Panc1 (cell line): ENCODE measurements around the gene DLGAP1. TPM values are rescaled to one million over a fixed set of nuclear protein-coding genes. Genes with fewer than 3 reads are reported as not detected.
A peak's percentile ranks its signal among the peaks of the same experiment; 100 is the strongest.

Experiments used
- ATAC-seq: fragments of 200-7000 bp; cut with Tn5 transposase; 2 replicates; pipeline ENCODE4 v1.9.1; 2020; ENCODE audit warnings: mild to moderate bottlenecking, moderate library complexity
- BruUV-seq: library from RNA; stranded (reverse); fragments of 400-500 nt; replicated peaks from 2 replicates; lab custom pipeline; 2021; lab: Mats Ljungman, UMichigan
- CTCF ChIA-PET: fragments of 300-600 bp; sonication (Branson Sonifier 250); formaldehyde crosslinking; loops from one replicate; lab custom pipeline; 2022; ENCODE audit warnings: antibody characterized with exemption; lab: Charles Lee
- POLR2A ChIA-PET: fragments of 300-600 bp; sonication (Branson Sonifier 250); formaldehyde crosslinking; loops from one replicate; lab custom pipeline; 2022; ENCODE audit warnings: antibody characterized with exemption; lab: Charles Lee
- DNase-seq: peaks from one replicate; pipeline ENCODE4 v3.0.0-alpha.2; 2010; ENCODE audit warnings: low read depth, low spot score
- H3K27ac ChIP-seq: 2 replicates; pipeline ENCODE4 v1.5.1; 2011; ENCODE audit warnings: mild to moderate bottlenecking, low read length, inconsistent platforms
- H3K27me3 ChIP-seq: fragments of 200-500 bp; sonication (Bioruptor generic); 2 replicates; pipeline ENCODE4 v1.6.0; 2014; ENCODE audit warnings: low read length, inconsistent platforms; ENCODE audit not compliant: control insufficient read depth, insufficient read depth
- H3K36me3 ChIP-seq: fragments of 200-500 bp; sonication (Bioruptor generic); 2 replicates; pipeline ENCODE4 v1.5.1; 2014; ENCODE audit warnings: inconsistent platforms, mild to moderate bottlenecking, low read length, moderate library complexity; ENCODE audit not compliant: control insufficient read depth, insufficient read depth
- H3K4me1 ChIP-seq: 2 replicates; pipeline ENCODE4 v1.5.1; 2011; ENCODE audit warnings: inconsistent platforms, mild to moderate bottlenecking, low read length, moderate library complexity; ENCODE audit not compliant: control insufficient read depth, insufficient read depth
- H3K4me3 ChIP-seq, 2 experiments: 2 replicates each; pipeline ENCODE4 v1.5.1; 2011 to 2012; ENCODE audit warnings: low read depth in 2 of 2, low read length in 2 of 2, mild to moderate bottlenecking in 2 of 2, inconsistent platforms in 1 of 2, moderate library complexity in 1 of 2
- H3K9me3 ChIP-seq: fragments of 200-500 bp; sonication (Bioruptor generic); 2 replicates; pipeline ENCODE4 v1.5.1; 2014; ENCODE audit warnings: low read depth, mild to moderate bottlenecking, inconsistent platforms, low read length, moderate library complexity; ENCODE audit not compliant: control insufficient read depth, insufficient read depth
- CTCF ChIP-seq: fragments of 450-650 bp; IDR thresholded peaks from 2 replicates; pipeline ENCODE4 v1.5.1; 2017; ENCODE audit warnings: mild to moderate bottlenecking
- POLR2AphosphoS5 ChIP-seq: IDR thresholded peaks from 2 replicates; pipeline ENCODE4 v1.6.1; 2012; ENCODE audit warnings: mild to moderate bottlenecking, low read depth, low read length, moderate library complexity
- REST ChIP-seq, 2 experiments: IDR thresholded peaks; 2 replicates each; pipeline ENCODE4 v1.6.1; 2011 to 2012; ENCODE audit warnings: low read depth in 2 of 2, control low read depth in 1 of 2, low read length in 1 of 2, mild to moderate bottlenecking in 1 of 2, moderate library complexity in 1 of 2; ENCODE audit not compliant: insufficient read depth in 1 of 2
- SIN3A ChIP-seq: IDR thresholded peaks from 2 replicates; pipeline ENCODE4 v1.6.1; 2012; ENCODE audit warnings: low read depth, mild to moderate bottlenecking, low read length, moderate library complexity, borderline replicate concordance; ENCODE audit not compliant: insufficient read depth
- TCF7L2 ChIP-seq: IDR thresholded peaks from 2 replicates; pipeline ENCODE4 v1.6.1; 2011; ENCODE audit warnings: mild to moderate bottlenecking, low read depth, low read length, inconsistent platforms
- in situ Hi-C: cut with HindIII; loops from 2 replicates; pipeline ENCODE4 v1.10.0; 2016; ENCODE audit warnings: low sequenced_read_pairs, low pct_unique_long_range_greater_than_20kb
- intact Hi-C: fragments of 100-400 bp; cut with micrococcal nuclease; formaldehyde crosslinking; loops from one replicate; pipeline ENCODE4 v1.10.0; 2022; ENCODE audit not compliant: unreplicated experiment
- total RNA-seq: library from RNA; stranded (reverse); gene quantifications from one replicate; pipeline ENCODE4 v1.2.1, GENCODE V29; 2021; ENCODE audit not compliant: unreplicated experiment

The DLGAP1 gene
- total RNA-seq, 1 experiment from 2014 or later: 1.8 TPM

GRCh38 chr18:3491981-3492555, 963.0 kb downstream of the DLGAP1 start:
- intact Hi-C loops (no loop called here), in situ Hi-C loops (no loop called here)
- peak overlapping the region; percentile 98; the same call in 1 of the 2 replicates for H3K27ac ChIP-seq
- ChIA-PET POLR2A (interaction anchor here (0.6 kb wide), 1 partner anchor 26 kb away, joined by 3 read pairs; no protein-coding TSS in a partner anchor), CTCF (no interaction called here)
- no peaks in the 10 kb centered on the region for H3K27me3 ChIP-seq
- H3K9me3 ChIP-seq: no peaks in the 10 kb centered on the region
- no peak overlapping the region for H3K4me3 ChIP-seq
- ATAC-seq (no peak), DNase-seq (no peak)
- peaks cover 49% of the 10 kb centered on the region for H3K4me1 ChIP-seq
- no TSS peak for BruUV-seq
- no peaks in the 10 kb centered on the region for H3K36me3 ChIP-seq
- no peak for TF ChIP-seq POLR2AphosphoS5
- no peak for TF ChIP-seq CTCF
- no peak for TF ChIP-seq TCF7L2
- no peak for TF ChIP-seq SIN3A
- no peak for TF ChIP-seq REST (IDR thresholded peaks at IDR 0.05; ENCODE audit: insufficient read depth in 1 of 2, low read depth in 2 of 2, low read length in 1 of 2)

GRCh38 chr18:3489462-3489861, 965.6 kb downstream of the DLGAP1 start:
- intact Hi-C loops (no loop called here), in situ Hi-C loops (no loop called here)
- H3K9me3 ChIP-seq: no peaks in the 10 kb centered on the region
- no peaks in the 10 kb centered on the region for H3K27me3 ChIP-seq
- DNase-seq (no peak), ATAC-seq (no peak)
- BruUV-seq: no TSS peak
- ChIA-PET CTCF (no interaction called here), POLR2A (no interaction called here)
- no peak overlapping the region for H3K27ac ChIP-seq
- H3K36me3 ChIP-seq: no peaks in the 10 kb centered on the region
- H3K4me3 ChIP-seq: no peak overlapping the region
- peaks cover 33% of the 10 kb centered on the region for H3K4me1 ChIP-seq
- TF ChIP-seq CTCF (no peak), POLR2AphosphoS5 (no peak), REST (IDR thresholded peaks at IDR 0.05; ENCODE audit: insufficient read depth in 1 of 2, low read depth in 2 of 2, low read length in 1 of 2) (no peak), SIN3A (no peak), TCF7L2 (no peak)
